HG03196 (cell line): ENCODE results near the gene HIP1.
"Not testable (repeated sequence)": the region's sequence is repeated elsewhere in the genome, so short reads cannot be mapped to it uniquely, and the experiment has no call there.

ENCODE experiments used
- ATAC-seq: cut with Tn5 transposase; IDR thresholded peaks from one replicate; pipeline ENCODE4 v1.9.1; 2021; ENCODE audit not compliant: unreplicated experiment

Gene HIP1

GRCh38 chr7:75687246-75688088, 51.3 kb downstream of the HIP1 start:
- no peak for ATAC-seq

- ATAC-seq = no peak
Observed at GRCh38 chr7:75686551-75686950, 52.2 kb downstream of the HIP1 start.

- ATAC-seq = not testable (repeated sequence)
Observed at GRCh38 chr7:75682052-75682451, 56.7 kb downstream of the HIP1 start.

- no peak for ATAC-seq
Observed at GRCh38 chr7:75679060-75679459, 59.7 kb downstream of the HIP1 start.

- ATAC-seq = no peak
Observed at GRCh38 chr7:75669579-75669978, 69.2 kb downstream of the HIP1 start.

GRCh38 chr7:75667938-75668337, 70.8 kb downstream of the HIP1 start:
- ATAC-seq = no peak

GRCh38 chr7:75663302-75663907, 75.3 kb downstream of the HIP1 start:
- peak; percentile 50 for ATAC-seq

GRCh38 chr7:75662579-75663301, 76.0 kb downstream of the HIP1 start:
- ATAC-seq = peak; percentile 80

GRCh38 chr7:75660566-75661215, 78.0 kb downstream of the HIP1 start:
- ATAC-seq = no peak

GRCh38 chr7:75658802-75659201, 79.9 kb downstream of the HIP1 start:
- ATAC-seq = no peak

- no peak for ATAC-seq
Observed at GRCh38 chr7:75658369-75658768, 80.4 kb downstream of the HIP1 start.

GRCh38 chr7:75657866-75658265, 80.9 kb downstream of the HIP1 start:
- no peak for ATAC-seq

GRCh38 chr7:75656740-75657139, 82.0 kb downstream of the HIP1 start:
- ATAC-seq = no peak

- ATAC-seq = no peak
Observed at GRCh38 chr7:75655536-75655935, 83.2 kb downstream of the HIP1 start.

- no peak for ATAC-seq
Observed at GRCh38 chr7:75654855-75655254, 83.9 kb downstream of the HIP1 start.

- no peak for ATAC-seq
Observed at GRCh38 chr7:75653651-75654050, 85.1 kb downstream of the HIP1 start.

GRCh38 chr7:75652788-75653187, 86.0 kb downstream of the HIP1 start:
- no peak for ATAC-seq

- ATAC-seq = no peak
Observed at GRCh38 chr7:75650681-75651080, 88.1 kb downstream of the HIP1 start.

GRCh38 chr7:75650062-75650461, 88.7 kb downstream of the HIP1 start:
- ATAC-seq = no peak

GRCh38 chr7:75649462-75649861, 89.3 kb downstream of the HIP1 start:
- no peak for ATAC-seq

- no peak for ATAC-seq
Observed at GRCh38 chr7:75647709-75648438, 90.9 kb downstream of the HIP1 start.
